GM12891 (cell line): ENCODE measurements around the gene IL1A.

ENCODE experiments used
- DNase-seq: peaks from one replicate; pipeline ENCODE4 v3.0.0; 2011; ENCODE audit warnings: low spot score; ENCODE audit not compliant: insufficient read length
- FAIRE-seq: peaks from 2 replicates; lab custom pipeline; 2011; peaks lifted over from hg19 to GRCh38; lab: Jason Lieb, UNC
- PAX5 ChIP-seq: IDR thresholded peaks from 2 replicates; pipeline ENCODE4 v1.6.1; 2011; ENCODE audit warnings: low read length, moderate library complexity, mild to moderate bottlenecking; ENCODE audit not compliant: insufficient read depth, severe bottlenecking
- POLR2A ChIP-seq: IDR thresholded peaks from 2 replicates; pipeline ENCODE4 v1.6.1; 2011; ENCODE audit warnings: low read depth, low read length, control low read depth
- POLR2AphosphoS5 ChIP-seq: IDR thresholded peaks from 2 replicates; pipeline ENCODE4 v1.6.1; 2011; ENCODE audit warnings: low read depth, low read length, control low read depth
- POU2F2 ChIP-seq: IDR thresholded peaks from 2 replicates; pipeline ENCODE4 v1.6.1; 2011; ENCODE audit warnings: low read depth, mild to moderate bottlenecking, control low read depth, low read length, moderate library complexity
- SPI1 ChIP-seq: IDR thresholded peaks from 2 replicates; pipeline ENCODE4 v1.6.1; 2011; ENCODE audit warnings: low read depth, low read length, control low read depth
- TAF1 ChIP-seq: IDR thresholded peaks from 2 replicates; pipeline ENCODE4 v1.6.1; 2011; ENCODE audit warnings: low read depth, low read length, control low read depth

Gene IL1A

GRCh38 chr2:112807233-112807807 is 23.0 kb upstream of the IL1A start:
- no peak for DNase-seq
- FAIRE-seq = no peak
- TF ChIP-seq PAX5 (no peak), POU2F2 (no peak), SPI1 (no peak), TAF1 (no peak), POLR2A (no peak)

- FAIRE-seq (no peak), DNase-seq (no peak)
- no peak for TF ChIP-seq TAF1
- no peak for TF ChIP-seq POLR2AphosphoS5
- TF ChIP-seq POU2F2 = no peak
- TF ChIP-seq PAX5 = no peak
- no peak for TF ChIP-seq SPI1
Measured at GRCh38 chr2:112805542-112805941, 21.2 kb upstream of the IL1A start.

- DNase-seq = no peak
- no peak for TF ChIP-seq PAX5
- TF ChIP-seq POU2F2 = no peak
- no peak for TF ChIP-seq POLR2A
- no peak for TF ChIP-seq SPI1
- no peak for TF ChIP-seq TAF1
- no peak for FAIRE-seq
Measured at GRCh38 chr2:112803691-112804521, 19.6 kb upstream of the IL1A start.

- TF ChIP-seq POU2F2 = no peak
- no peak for TF ChIP-seq TAF1
- TF ChIP-seq PAX5 = no peak
- no peak for TF ChIP-seq SPI1
- no peak for TF ChIP-seq POLR2A
- TF ChIP-seq POLR2AphosphoS5 = no peak
- DNase-seq (no peak), FAIRE-seq (no peak)
Measured at GRCh38 chr2:112800881-112801583, 16.7 kb upstream of the IL1A start.

- no peak for FAIRE-seq
- DNase-seq = no peak
- TF ChIP-seq TAF1 (no peak), SPI1 (peak; percentile 71)
Measured at GRCh38 chr2:112798979-112799975, 15.0 kb upstream of the IL1A start.

- DNase-seq (no peak), FAIRE-seq (no peak)
- TF ChIP-seq POLR2AphosphoS5 (no peak), TAF1 (no peak), PAX5 (no peak), SPI1 (no peak), POU2F2 (no peak), POLR2A (no peak)
Measured at GRCh38 chr2:112796486-112796885, 12.2 kb upstream of the IL1A start.

GRCh38 chr2:112795774-112796173 is 11.5 kb upstream of the IL1A start:
- DNase-seq (no peak), FAIRE-seq (no peak)
- TF ChIP-seq SPI1 (no peak), POLR2A (no peak), TAF1 (no peak), POLR2AphosphoS5 (no peak), PAX5 (no peak), POU2F2 (no peak)

- no peak for DNase-seq
- TF ChIP-seq SPI1 (no peak), POLR2AphosphoS5 (no peak), POLR2A (no peak), TAF1 (no peak), PAX5 (no peak), POU2F2 (no peak)
- FAIRE-seq = no peak
Measured at GRCh38 chr2:112794841-112795240, 10.5 kb upstream of the IL1A start.

- DNase-seq (no peak), FAIRE-seq (peak; percentile 81)
- TF ChIP-seq TAF1 (no peak), POLR2A (no peak), SPI1 (peak; percentile 83)
Measured at GRCh38 chr2:112794131-112794733, 9.9 kb upstream of the IL1A start.
